ENCODE data around the gene TMEM95.

DNA sequence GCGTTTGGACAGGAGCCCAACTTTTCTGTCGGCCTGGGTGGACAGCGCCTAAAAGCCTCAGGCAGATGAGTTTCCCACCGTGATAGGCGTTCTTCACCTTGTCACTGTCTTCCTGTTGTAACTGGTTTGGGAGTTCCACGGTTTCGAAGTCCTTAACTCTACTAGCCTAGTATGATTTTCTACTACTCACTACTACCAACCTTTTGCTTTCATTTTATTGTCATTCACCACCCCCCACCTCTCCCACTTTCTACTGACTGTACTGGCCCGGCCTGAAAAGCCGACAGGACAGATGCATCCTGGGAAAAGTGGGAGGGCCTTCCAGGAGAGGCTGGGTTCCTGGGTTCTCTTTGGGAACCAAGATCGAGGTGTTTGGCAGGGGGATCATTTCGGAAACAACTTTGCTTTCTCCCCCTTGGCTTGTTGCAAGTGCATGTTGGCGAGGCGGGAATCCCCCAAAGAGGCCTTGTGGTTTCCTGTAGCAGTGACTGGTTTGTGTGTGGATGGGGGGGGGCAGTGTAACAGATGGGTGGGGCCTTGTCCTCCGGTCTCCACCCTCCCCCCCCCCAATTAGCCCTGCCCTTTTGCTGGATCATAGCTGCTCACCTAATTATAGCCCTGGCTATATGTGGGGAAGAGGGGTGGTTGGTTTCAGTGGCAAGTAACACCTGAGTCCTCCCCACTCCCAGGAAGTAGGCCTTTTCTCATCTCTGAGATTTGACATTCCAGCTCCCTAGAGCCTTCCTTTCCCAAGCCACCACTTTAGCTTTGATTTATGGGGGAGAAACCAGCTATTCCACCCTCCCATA lies 46.1 kb upstream of the TMEM95 start:
- no peak for TF ChIP-seq CTCF (IDR thresholded peaks at IDR 0.05; ENCODE audit: low read depth, low read length)
- no peak for TF ChIP-seq EZH2phosphoT487 (IDR thresholded peaks at IDR 0.05; ENCODE audit: low read depth)

Measured in OCI-LY3 (cell line).